Measurements from ENCODE around the gene REEP6.

DNA sequence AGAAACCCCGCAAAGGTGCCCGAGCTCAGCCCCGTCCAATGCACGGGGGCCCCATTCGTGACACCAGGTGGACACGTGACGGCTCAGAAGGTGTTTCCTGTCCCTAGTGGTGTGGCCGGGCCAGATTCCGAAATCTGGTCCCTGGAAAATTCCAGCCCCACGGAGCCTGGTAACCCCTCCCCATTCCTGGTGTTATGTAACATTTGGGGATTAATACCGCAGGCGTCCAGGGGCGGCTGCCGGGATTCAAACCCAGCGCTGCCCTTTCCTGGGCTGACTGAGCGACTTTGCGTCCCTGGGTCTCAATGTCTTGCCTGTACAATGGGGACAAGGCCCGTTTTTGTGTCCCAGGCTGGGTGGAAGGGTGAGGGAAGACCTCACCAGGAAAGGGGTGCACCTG, 31.9 kb downstream of the REEP6 start:
- TF ChIP-seq, protein P1, sequence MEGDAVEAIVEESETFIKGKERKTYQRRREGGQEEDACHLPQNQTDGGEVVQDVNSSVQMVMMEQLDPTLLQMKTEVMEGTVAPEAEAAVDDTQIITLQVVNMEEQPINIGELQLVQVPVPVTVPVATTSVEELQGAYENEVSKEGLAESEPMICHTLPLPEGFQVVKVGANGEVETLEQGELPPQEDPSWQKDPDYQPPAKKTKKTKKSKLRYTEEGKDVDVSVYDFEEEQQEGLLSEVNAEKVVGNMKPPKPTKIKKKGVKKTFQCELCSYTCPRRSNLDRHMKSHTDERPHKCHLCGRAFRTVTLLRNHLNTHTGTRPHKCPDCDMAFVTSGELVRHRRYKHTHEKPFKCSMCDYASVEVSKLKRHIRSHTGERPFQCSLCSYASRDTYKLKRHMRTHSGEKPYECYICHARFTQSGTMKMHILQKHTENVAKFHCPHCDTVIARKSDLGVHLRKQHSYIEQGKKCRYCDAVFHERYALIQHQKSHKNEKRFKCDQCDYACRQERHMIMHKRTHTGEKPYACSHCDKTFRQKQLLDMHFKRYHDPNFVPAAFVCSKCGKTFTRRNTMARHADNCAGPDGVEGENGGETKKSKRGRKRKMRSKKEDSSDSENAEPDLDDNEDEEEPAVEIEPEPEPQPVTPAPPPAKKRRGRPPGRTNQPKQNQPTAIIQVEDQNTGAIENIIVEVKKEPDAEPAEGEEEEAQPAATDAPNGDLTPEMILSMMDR (IDR thresholded peaks at IDR 0.05): no peak
- TF ChIP-seq POLR2A (IDR thresholded peaks at IDR 0.05): no peak
